ENCODE measurements around the gene CEP170B.

Gene CEP170B

DNA sequence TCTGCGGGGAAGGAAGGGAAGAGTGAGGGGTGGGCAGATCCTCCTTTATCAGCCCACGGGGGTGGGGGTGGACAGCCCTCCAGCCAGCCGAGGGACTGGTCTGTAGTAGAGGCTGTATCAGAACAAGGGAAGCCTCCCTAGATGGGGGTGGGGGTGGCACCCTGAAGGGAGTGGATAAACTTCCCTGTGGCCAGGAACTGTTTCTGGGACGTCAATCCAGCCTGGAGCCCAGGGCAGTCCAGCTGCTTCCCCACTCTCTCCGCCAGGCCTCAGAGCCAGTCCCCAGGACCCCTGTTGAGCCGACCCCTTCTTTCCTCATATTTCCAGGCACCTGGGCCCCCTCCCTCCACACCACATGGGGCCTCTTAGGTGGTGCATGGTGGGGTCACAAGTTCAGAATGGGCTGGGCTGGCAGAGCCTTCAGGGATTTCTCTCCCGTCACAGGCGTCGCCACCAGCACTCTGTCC lies 66.3 kb downstream of the CEP170B start:
- no peak overlapping the region for H3K27ac ChIP-seq
- no peak overlapping the region for H3K4me3 ChIP-seq
- no peak overlapping the region for H3K9ac ChIP-seq (ENCODE audit: insufficient read length)
- H3K9me3 ChIP-seq (ENCODE audit: low read depth, low read length), result no peaks in the 10 kb centered on the region
- no peaks in the 10 kb centered on the region for H3K36me3 ChIP-seq (ENCODE audit: insufficient read depth, low read length)
- DNase-seq (ENCODE audit: low read depth, low spot score), result no peak
- TF ChIP-seq FOXP2 (optimal IDR thresholded peaks at IDR 0.05; ENCODE audit: control extremely low read depth, extremely low read length, insufficient read depth) (no peak), EZH2 (IDR thresholded peaks at IDR 0.05) (no peak), POLR2AphosphoS5 (IDR thresholded peaks at IDR 0.05; ENCODE audit: borderline replicate concordance, low read depth, low read length) (no peak)

DNA sequence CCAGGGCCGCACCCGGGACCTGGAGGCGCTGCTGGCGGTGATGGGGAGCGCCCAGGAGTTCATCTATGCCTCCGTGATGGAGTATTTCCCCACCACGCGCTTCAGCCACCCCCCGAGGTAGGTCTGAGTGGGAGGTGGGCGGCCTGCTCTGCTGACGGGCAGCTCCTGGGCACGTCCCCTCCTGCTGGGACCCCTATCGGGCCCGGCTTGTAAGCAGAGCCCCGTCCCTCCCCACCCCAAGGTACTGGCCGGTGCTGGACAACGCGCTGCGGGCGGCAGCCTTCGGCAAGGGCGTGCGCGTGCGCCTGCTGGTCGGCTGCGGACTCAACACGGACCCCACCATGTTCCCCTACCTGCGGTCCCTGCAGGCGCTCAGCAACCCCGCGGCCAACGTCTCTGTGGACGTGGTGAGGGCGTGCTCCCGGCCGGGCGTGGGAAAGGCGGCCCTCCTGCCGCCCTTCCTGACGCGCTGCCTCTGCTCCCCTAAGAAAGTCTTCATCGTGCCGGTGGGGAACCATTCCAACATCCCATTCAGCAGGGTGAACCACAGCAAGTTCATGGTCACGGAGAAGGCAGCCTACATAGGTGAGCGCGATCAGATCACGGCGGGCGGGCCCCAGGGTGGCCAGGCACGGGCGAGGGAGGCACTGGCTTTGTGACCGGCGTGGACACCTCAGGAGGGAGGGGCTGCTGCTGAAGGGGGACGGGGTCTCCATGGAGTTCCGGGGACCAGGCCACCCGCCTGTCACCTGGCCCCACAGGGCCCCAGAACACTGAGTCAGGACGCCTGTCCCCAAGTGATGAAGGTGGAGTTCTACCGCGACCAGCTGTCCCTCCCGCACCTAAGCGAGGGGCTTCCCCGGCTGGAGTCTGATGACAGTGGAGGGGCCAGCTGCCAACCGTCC lies 67.0 kb downstream of the CEP170B start:
- H3K9ac ChIP-seq (ENCODE audit: insufficient read length), result no peak overlapping the region
- no peak overlapping the region for H3K27ac ChIP-seq
- no peak overlapping the region for H3K4me3 ChIP-seq
- no peak for DNase-seq (ENCODE audit: low read depth, low spot score)
- TF ChIP-seq FOXP2 (optimal IDR thresholded peaks at IDR 0.05; ENCODE audit: control extremely low read depth, extremely low read length, insufficient read depth), result no peak
- TF ChIP-seq POLR2AphosphoS5 (IDR thresholded peaks at IDR 0.05; ENCODE audit: borderline replicate concordance, low read depth, low read length), result no peak
- TF ChIP-seq EZH2 (IDR thresholded peaks at IDR 0.05), result no peak
- no peaks in the 10 kb centered on the region for H3K9me3 ChIP-seq (ENCODE audit: low read depth, low read length)
- no peaks in the 10 kb centered on the region for H3K36me3 ChIP-seq (ENCODE audit: insufficient read depth, low read length)

DNA sequence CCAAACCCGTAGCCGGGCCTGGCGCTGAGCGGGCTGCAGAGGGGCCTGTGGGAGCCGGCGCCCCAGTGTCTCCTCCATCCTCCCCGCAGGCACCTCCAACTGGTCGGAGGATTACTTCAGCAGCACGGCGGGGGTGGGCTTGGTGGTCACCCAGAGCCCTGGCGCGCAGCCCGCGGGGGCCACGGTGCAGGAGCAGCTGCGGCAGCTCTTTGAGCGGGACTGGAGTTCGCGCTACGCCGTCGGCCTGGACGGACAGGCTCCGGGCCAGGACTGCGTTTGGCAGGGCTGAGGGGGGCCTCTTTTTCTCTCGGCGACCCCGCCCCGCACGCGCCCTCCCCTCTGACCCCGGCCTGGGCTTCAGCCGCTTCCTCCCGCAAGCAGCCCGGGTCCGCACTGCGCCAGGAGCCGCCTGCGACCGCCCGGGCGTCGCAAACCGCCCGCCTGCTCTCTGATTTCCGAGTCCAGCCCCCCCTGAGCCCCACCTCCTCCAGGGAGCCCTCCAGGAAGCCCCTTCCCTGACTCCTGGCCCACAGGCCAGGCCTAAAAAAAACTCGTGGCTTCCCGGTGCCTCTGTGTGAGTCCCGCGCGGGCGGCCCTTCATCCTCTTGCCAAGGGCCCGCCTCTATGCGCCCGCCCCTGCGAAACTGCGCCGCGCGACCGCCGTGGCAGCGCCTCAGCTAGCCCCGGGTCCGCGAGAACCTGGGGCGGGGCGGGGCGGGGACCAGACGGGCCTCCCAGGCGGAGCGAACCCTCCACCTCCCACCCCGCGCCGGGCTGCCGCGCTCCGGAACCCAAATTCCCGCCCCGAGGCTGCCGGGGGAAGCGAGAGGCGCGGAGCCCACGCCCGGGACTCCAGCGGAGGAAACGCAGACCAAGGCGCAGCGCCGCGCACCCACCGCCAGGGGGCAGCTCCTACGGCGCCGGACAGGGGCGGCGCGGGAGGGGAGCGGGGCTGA lies 67.9 kb downstream of the CEP170B start:
- DNase-seq (ENCODE audit: low read depth, low spot score), result no peak
- Histone ChIP-seq H3K36me3 (ENCODE audit: insufficient read depth, low read length) (no peaks in the 10 kb centered on the region), H3K4me3 (peak overlapping the region; percentile 78), H3K9me3 (ENCODE audit: low read depth, low read length) (no peaks in the 10 kb centered on the region), H3K27ac (no peak overlapping the region), H3K9ac (ENCODE audit: insufficient read length) (peak overlapping the region; percentile 53)
- TF ChIP-seq FOXP2 (optimal IDR thresholded peaks at IDR 0.05; ENCODE audit: control extremely low read depth, extremely low read length, insufficient read depth), result no peak
- TF ChIP-seq POLR2AphosphoS5 (IDR thresholded peaks at IDR 0.05; ENCODE audit: borderline replicate concordance, low read depth, low read length), result no peak
- no peak for TF ChIP-seq EZH2 (IDR thresholded peaks at IDR 0.05)

DNA sequence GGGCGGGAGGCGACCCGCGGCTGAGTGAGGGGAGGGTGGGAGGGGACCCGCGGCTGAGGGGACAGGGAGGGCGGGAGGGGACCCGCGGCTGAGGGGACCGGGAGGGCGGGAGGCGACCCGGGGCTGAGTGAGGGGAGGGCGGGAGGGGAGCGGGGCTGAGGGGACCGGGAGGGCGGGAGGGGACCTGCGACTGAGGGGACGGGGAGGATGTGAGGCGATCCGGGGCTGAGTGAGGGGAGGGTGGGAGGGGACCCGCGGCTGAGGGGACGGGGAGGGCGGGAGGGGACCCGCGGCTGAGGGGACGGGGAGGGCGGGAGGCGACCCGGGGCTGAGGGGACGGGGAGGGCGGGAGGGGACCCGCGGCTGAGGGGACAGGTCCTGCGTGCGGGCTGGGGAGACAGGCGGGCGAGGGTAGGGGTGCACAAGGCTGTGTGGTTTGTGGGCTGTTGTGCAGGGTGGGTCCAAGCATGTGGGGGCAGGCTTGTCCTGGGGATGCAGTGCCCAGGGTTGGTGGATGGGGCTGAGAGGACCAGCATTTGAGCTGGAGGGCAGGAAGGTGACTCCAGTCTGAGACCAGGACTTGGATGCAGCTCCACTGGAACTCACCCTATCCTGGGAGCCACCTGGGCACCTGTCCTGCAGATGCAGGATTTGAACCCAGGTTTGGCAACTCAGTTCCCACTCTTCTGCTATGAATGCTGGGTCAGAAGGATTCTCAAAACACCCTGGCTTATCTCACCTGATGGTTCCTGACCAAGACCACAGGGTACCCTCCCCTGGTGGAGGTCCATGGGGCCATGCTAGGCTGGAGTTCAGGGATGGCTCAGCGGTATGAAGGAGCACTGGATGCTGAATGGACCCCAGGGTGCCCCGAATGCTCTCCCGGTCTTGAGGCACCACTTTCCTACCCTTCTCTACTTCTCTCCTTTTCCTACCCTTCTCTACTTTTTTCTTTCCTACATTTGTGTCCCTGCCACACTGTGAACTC lies 69.0 kb downstream of the CEP170B start:
- Histone ChIP-seq H3K9ac (ENCODE audit: insufficient read length) (no peak overlapping the region), H3K27ac (no peak overlapping the region), H3K9me3 (ENCODE audit: low read depth, low read length) (no peaks in the 10 kb centered on the region), H3K4me3 (no peak overlapping the region), H3K36me3 (ENCODE audit: insufficient read depth, low read length) (no peaks in the 10 kb centered on the region)
- DNase-seq (ENCODE audit: low read depth, low spot score), result no peak
- TF ChIP-seq FOXP2 (optimal IDR thresholded peaks at IDR 0.05; ENCODE audit: control extremely low read depth, extremely low read length, insufficient read depth) (no peak), POLR2AphosphoS5 (IDR thresholded peaks at IDR 0.05; ENCODE audit: borderline replicate concordance, low read depth, low read length) (no peak), EZH2 (IDR thresholded peaks at IDR 0.05) (no peak)

DNA sequence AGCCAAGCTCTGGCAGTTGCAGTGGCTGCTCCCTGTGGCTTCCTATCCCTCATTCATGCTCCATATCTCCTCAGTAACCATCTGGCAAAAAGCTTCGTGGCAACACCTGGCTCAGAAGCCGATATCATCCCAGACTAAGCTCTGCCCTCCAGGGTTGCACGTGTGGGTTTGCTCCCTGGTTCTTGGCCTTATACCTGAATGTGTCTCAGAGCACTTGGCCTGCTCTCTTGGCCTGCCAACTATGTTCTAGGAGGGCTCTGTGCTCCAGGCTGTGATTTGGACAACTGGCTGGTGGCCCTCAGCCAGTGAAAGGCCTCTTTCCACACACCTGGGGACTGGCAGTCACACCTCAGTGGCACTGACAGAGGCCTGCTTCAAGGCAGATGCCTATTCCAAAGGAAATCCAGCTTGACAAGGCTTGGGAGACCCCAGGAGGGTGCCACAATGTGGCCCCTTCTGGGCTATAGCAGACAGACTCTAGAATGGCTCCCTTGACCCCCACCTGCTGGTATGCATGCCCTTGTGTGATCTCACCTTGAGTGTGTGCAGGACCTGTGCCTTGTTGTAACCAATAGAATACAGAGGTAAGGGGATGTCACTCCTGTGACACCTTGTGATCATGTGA lies 70.1 kb downstream of the CEP170B start:
- no peak for DNase-seq (ENCODE audit: low read depth, low spot score)
- Histone ChIP-seq H3K4me3 (no peak overlapping the region), H3K9ac (ENCODE audit: insufficient read length) (no peak overlapping the region), H3K27ac (no peak overlapping the region), H3K9me3 (ENCODE audit: low read depth, low read length) (no peaks in the 10 kb centered on the region), H3K36me3 (ENCODE audit: insufficient read depth, low read length) (no peaks in the 10 kb centered on the region)
- TF ChIP-seq FOXP2 (optimal IDR thresholded peaks at IDR 0.05; ENCODE audit: control extremely low read depth, extremely low read length, insufficient read depth) (no peak), EZH2 (IDR thresholded peaks at IDR 0.05) (no peak), POLR2AphosphoS5 (IDR thresholded peaks at IDR 0.05; ENCODE audit: borderline replicate concordance, low read depth, low read length) (no peak)

DNA sequence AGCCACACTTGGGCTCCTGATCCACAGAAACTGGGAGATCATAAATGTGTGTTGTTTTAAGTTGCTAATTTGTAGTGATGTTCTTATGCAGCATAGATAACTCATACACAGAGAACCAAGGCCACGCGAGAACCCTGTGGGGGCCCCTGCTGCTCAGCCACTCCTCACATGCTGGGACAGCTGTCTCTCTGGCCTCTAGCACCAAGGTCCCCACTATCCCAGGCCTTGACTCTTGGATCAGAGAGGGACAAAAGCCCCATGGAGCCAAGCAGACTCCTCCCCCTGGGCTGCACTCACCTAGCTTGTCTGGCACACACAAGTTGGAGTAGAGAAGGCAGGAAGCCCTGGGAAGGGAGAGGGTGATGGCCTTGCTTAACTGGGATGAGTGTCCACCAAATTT lies 70.9 kb downstream of the CEP170B start:
- Histone ChIP-seq H3K27ac (no peak overlapping the region), H3K36me3 (ENCODE audit: insufficient read depth, low read length) (no peaks in the 10 kb centered on the region), H3K4me3 (no peak overlapping the region), H3K9me3 (ENCODE audit: low read depth, low read length) (no peaks in the 10 kb centered on the region), H3K9ac (ENCODE audit: insufficient read length) (no peak overlapping the region)
- TF ChIP-seq EZH2 (IDR thresholded peaks at IDR 0.05) (no peak), POLR2AphosphoS5 (IDR thresholded peaks at IDR 0.05; ENCODE audit: borderline replicate concordance, low read depth, low read length) (no peak), FOXP2 (optimal IDR thresholded peaks at IDR 0.05; ENCODE audit: control extremely low read depth, extremely low read length, insufficient read depth) (no peak)
- no peak for DNase-seq (ENCODE audit: low read depth, low spot score)
